ENCODE results near the gene EPG5. TPM values are rescaled to one million over a fixed set of nuclear protein-coding genes. Genes with fewer than 3 reads are reported as not detected.

EPG5 gene
- total RNA-seq, 4 donors from 2014 or later = 24.3 to 42.2 (median 35.6) TPM

GRCh38 chr18:45863469-45863868, 103.7 kb downstream of the EPG5 start:
- no peak for DNase-seq
- 71 to 80% methylated on average over 1 of the region's 1 CpG for WGBS, 2 donors (ENCODE audit: low coverage in 1 of 2)
- H3K4me1 ChIP-seq = no peaks in the 10 kb centered on the region
- TF ChIP-seq EP300 (IDR thresholded peaks at IDR 0.05; ENCODE audit: low read depth) (no peak), POLR2AphosphoS5 (IDR thresholded peaks at IDR 0.05) (no peak), CTCF (IDR thresholded peaks at IDR 0.05) (no peak), POLR2A (IDR thresholded peaks at IDR 0.05) (no peak)
- no peak overlapping the region for H3K27ac ChIP-seq
- H3K36me3 ChIP-seq = peaks cover 0 to 63% (median 31%) of the 10 kb centered on the region in 4 donors
- H3K27me3 ChIP-seq = no peaks in the 10 kb centered on the region
- no peaks in the 10 kb centered on the region for H3K9me3 ChIP-seq
- in situ Hi-C loops (cut with MboI; ENCODE audit: low pct_ligation_motif_present in 1 of 4, low pct_unique_long_range_greater_than_20kb in 1 of 4, low sequenced_read_pairs in 3 of 4) (no loop called here), intact Hi-C loops (cut with DNase I; ENCODE audit: low total_unique reads) (no loop called here)
- no peak overlapping the region for H3K4me3 ChIP-seq

- WGBS, 2 donors (ENCODE audit: low coverage in 1 of 2) = 100% methylated on average over 1 of the region's 1 CpG; no CpG with 5 or more reads in 1 of the 2 donors
- no peaks in the 10 kb centered on the region for H3K9me3 ChIP-seq
- TF ChIP-seq POLR2AphosphoS5 (IDR thresholded peaks at IDR 0.05) (no peak), CTCF (IDR thresholded peaks at IDR 0.05) (no peak), EP300 (IDR thresholded peaks at IDR 0.05; ENCODE audit: low read depth) (no peak), POLR2A (IDR thresholded peaks at IDR 0.05) (no peak)
- in situ Hi-C loops (cut with MboI; ENCODE audit: low pct_ligation_motif_present in 1 of 4, low pct_unique_long_range_greater_than_20kb in 1 of 4, low sequenced_read_pairs in 3 of 4) (no loop called here), intact Hi-C loops (cut with DNase I; ENCODE audit: low total_unique reads) (no loop called here)
- H3K27ac ChIP-seq = no peak overlapping the region
- no peak for DNase-seq
- peaks cover 0 to 71% (median 30%) of the 10 kb centered on the region in 4 donors for H3K36me3 ChIP-seq
- H3K27me3 ChIP-seq = no peaks in the 10 kb centered on the region
- no peaks in the 10 kb centered on the region for H3K4me1 ChIP-seq
- no peak overlapping the region for H3K4me3 ChIP-seq
These were observed 105.2 kb downstream of the EPG5 start for GRCh38 chr18:45861926-45862325.

- Histone ChIP-seq H3K36me3 (peaks cover 0 to 71% (median 29%) of the 10 kb centered on the region in 4 donors), H3K27ac (no peak overlapping the region)
These were observed 106.2 kb downstream of the EPG5 start for GRCh38 chr18:45860971-45861370.

GRCh38 chr18:45860492-45860891, 106.6 kb downstream of the EPG5 start:
- Histone ChIP-seq H3K36me3 (peaks cover 0 to 70% (median 29%) of the 10 kb centered on the region in 4 donors), H3K9me3 (no peaks in the 10 kb centered on the region), H3K27me3 (no peaks in the 10 kb centered on the region), H3K4me3 (no peak overlapping the region), H3K27ac (no peak overlapping the region), H3K4me1 (no peaks in the 10 kb centered on the region)
- DNase-seq = no peak
- 72 to 91% methylated on average over 4 of the region's 4 CpGs for WGBS, 2 donors (ENCODE audit: low coverage in 1 of 2)
- no peak for TF ChIP-seq POLR2AphosphoS5 (IDR thresholded peaks at IDR 0.05)
- TF ChIP-seq EP300 (IDR thresholded peaks at IDR 0.05; ENCODE audit: low read depth) = no peak
- no peak for TF ChIP-seq POLR2A (IDR thresholded peaks at IDR 0.05)
- TF ChIP-seq CTCF (IDR thresholded peaks at IDR 0.05) = no peak
- in situ Hi-C loops (cut with MboI; ENCODE audit: low pct_ligation_motif_present in 1 of 4, low pct_unique_long_range_greater_than_20kb in 1 of 4, low sequenced_read_pairs in 3 of 4) = no loop called here
- intact Hi-C loops (cut with DNase I; ENCODE audit: low total_unique reads) = no loop called here

More at GRCh38 chr18:45860971-45861370, 106.2 kb downstream of the EPG5 start:
- WGBS, 2 donors (ENCODE audit: low coverage in 1 of 2) = 86 to 93% methylated on average over 3 of the region's 3 CpGs
- intact Hi-C loops (cut with DNase I; ENCODE audit: low total_unique reads) = no loop called here
- Histone ChIP-seq H3K4me1 (no peaks in the 10 kb centered on the region), H3K4me3 (no peak overlapping the region), H3K27me3 (no peaks in the 10 kb centered on the region), H3K9me3 (no peaks in the 10 kb centered on the region)
- DNase-seq = no peak
- TF ChIP-seq POLR2A (IDR thresholded peaks at IDR 0.05) (no peak), POLR2AphosphoS5 (IDR thresholded peaks at IDR 0.05) (no peak), CTCF (IDR thresholded peaks at IDR 0.05) (no peak), EP300 (IDR thresholded peaks at IDR 0.05; ENCODE audit: low read depth) (no peak)
- in situ Hi-C loops (cut with MboI; ENCODE audit: low pct_ligation_motif_present in 1 of 4, low pct_unique_long_range_greater_than_20kb in 1 of 4, low sequenced_read_pairs in 3 of 4) = no loop called here
